A673 (cell line): Measurements from ENCODE around the gene KCNK5. TPM values are rescaled to one million over a fixed set of nuclear protein-coding genes. Genes with fewer than 3 reads are reported as not detected.

ENCODE experiments used
- BruUV-seq: library from RNA; stranded (reverse); fragments of 400-500 nt; replicated peaks from 2 replicates; lab custom pipeline; 2021; lab: Mats Ljungman, UMichigan
- CTCF ChIA-PET: fragments of 300-600 bp; sonication (Branson Sonifier 250); formaldehyde crosslinking; loops from one replicate; lab custom pipeline; 2022; ENCODE audit warnings: antibody characterized with exemption; lab: Charles Lee
- POLR2A ChIA-PET: fragments of 300-600 bp; sonication (Branson Sonifier 250); formaldehyde crosslinking; loops from one replicate; lab custom pipeline; 2022; ENCODE audit warnings: antibody characterized with exemption; ENCODE audit not compliant: low non-redundant PET; lab: Charles Lee
- DNase-seq: peaks from one replicate; pipeline ENCODE4 v3.0.0-alpha.2; 2015; ENCODE audit warnings: low spot score
- H3K27ac ChIP-seq: fragments of 200-600 bp; sonication (generic); 2 replicates; pipeline ENCODE4 v1.5.1; 2016; ENCODE audit warnings: mixed run types, low read depth, mild to moderate bottlenecking, mixed read lengths, antibody characterized with exemption, low read length; ENCODE audit not compliant: poor library complexity, severe bottlenecking
- H3K27me3 ChIP-seq: fragments of 200-600 bp; sonication (generic); replicated peaks from 2 replicates; pipeline ENCODE4 v1.6.1; 2017; ENCODE audit warnings: mixed run types, low read depth, mild to moderate bottlenecking, mixed read lengths, antibody characterized with exemption, low read length; ENCODE audit not compliant: insufficient read depth, poor library complexity
- H3K36me3 ChIP-seq: fragments of 200-600 bp; sonication (generic); 2 replicates; pipeline ENCODE4 v1.6.1; 2016; ENCODE audit warnings: mixed run types, mild to moderate bottlenecking, mixed read lengths, antibody characterized with exemption, low read length; ENCODE audit not compliant: insufficient read depth, poor library complexity, severe bottlenecking
- H3K4me1 ChIP-seq: fragments of 200-600 bp; sonication (generic); 2 replicates; pipeline ENCODE4 v1.6.1; 2017; ENCODE audit warnings: mixed run types, mild to moderate bottlenecking, mixed read lengths, antibody characterized with exemption, low read length; ENCODE audit not compliant: insufficient read depth, poor library complexity, severe bottlenecking
- H3K4me3 ChIP-seq: fragments of 200-600 bp; sonication (generic); 2 replicates; pipeline ENCODE4 v1.5.1; 2016; ENCODE audit warnings: low read depth, mixed run types, mild to moderate bottlenecking, mixed read lengths, low read length; ENCODE audit not compliant: poor library complexity, severe bottlenecking
- H3K9me3 ChIP-seq: fragments of 200-600 bp; sonication (generic); 2 replicates; pipeline ENCODE4 v1.6.1; 2016; ENCODE audit warnings: mixed run types, low read depth, mild to moderate bottlenecking, mixed read lengths, antibody characterized with exemption, low read length; ENCODE audit not compliant: poor library complexity, severe bottlenecking
- EZH2 ChIP-seq: fragments of 200-600 bp; sonication (generic); IDR thresholded peaks from 2 replicates; pipeline ENCODE4 v1.6.1; 2017; ENCODE audit warnings: borderline replicate concordance, low read depth, mild to moderate bottlenecking, mixed read lengths, antibody characterized with exemption, low read length; ENCODE audit not compliant: poor library complexity, severe bottlenecking
- intact Hi-C: fragments of 100-400 bp; cut with micrococcal nuclease; formaldehyde crosslinking; loops from one replicate; pipeline ENCODE4 v1.10.0; 2022; ENCODE audit not compliant: unreplicated experiment
- total RNA-seq: library from RNA; stranded (reverse); gene quantifications from 2 replicates; pipeline ENCODE4 v1.2.3, GENCODE V29; 2021
- TF ChIP-seq, protein P1 (sequence below): fragments of 300-800, 200-600 bp; sonication (generic); conservative IDR thresholded peaks from 2 replicates; pipeline ENCODE4 v1.5.1; 2017; ENCODE audit warnings: low read depth, mild to moderate bottlenecking, antibody characterized with exemption, low read length, moderate library complexity, mixed read lengths

Gene KCNK5
- total RNA-seq, 1 experiment from 2014 or later: not detected

DNA sequence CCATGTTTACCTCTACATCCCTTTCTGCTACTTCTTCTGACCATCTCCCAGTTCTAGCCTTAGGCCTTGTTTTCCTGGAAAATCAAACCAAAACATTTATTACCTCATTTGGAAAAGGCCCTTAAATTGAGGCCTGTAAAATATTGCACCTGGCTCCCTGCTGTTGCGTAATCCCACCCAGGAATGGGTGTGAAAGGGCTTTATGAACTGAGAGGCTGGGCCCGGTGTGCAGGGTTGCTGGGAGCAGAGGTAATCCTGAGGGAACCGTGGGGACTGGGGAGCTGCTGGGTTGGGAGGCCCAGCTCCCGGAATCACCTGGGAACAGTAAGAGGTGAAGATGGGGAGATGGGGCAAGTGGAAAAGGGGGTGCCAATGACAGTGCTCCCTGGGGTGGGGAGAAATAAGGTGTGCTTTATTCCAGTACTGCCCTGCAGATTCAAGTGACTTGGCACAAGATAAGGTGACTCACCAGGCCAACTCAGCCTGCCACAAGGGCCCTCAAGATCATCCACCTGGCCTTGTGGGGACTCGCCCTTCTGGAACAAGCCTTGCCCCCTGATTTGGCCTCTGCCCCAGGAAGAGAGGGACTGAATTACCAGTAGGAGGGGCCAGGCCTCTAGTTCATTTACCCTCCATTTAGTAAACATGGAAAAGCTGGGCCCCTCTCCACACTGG is 44.2 kb downstream of the KCNK5 start:
- no TSS peak for BruUV-seq
- intact Hi-C loops: no loop called here
- ChIA-PET CTCF (no interaction called here), POLR2A (no interaction called here)
- H3K27ac ChIP-seq: no peak overlapping the region
- H3K27me3 ChIP-seq: no peaks in the 10 kb centered on the region
- no peaks in the 10 kb centered on the region for H3K4me1 ChIP-seq
- no peak overlapping the region for H3K4me3 ChIP-seq
- TF ChIP-seq, protein P1, sequence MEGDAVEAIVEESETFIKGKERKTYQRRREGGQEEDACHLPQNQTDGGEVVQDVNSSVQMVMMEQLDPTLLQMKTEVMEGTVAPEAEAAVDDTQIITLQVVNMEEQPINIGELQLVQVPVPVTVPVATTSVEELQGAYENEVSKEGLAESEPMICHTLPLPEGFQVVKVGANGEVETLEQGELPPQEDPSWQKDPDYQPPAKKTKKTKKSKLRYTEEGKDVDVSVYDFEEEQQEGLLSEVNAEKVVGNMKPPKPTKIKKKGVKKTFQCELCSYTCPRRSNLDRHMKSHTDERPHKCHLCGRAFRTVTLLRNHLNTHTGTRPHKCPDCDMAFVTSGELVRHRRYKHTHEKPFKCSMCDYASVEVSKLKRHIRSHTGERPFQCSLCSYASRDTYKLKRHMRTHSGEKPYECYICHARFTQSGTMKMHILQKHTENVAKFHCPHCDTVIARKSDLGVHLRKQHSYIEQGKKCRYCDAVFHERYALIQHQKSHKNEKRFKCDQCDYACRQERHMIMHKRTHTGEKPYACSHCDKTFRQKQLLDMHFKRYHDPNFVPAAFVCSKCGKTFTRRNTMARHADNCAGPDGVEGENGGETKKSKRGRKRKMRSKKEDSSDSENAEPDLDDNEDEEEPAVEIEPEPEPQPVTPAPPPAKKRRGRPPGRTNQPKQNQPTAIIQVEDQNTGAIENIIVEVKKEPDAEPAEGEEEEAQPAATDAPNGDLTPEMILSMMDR: no peak
- TF ChIP-seq EZH2: no peak
- no peak for DNase-seq
- no peaks in the 10 kb centered on the region for H3K9me3 ChIP-seq
- no peaks in the 10 kb centered on the region for H3K36me3 ChIP-seq

DNA sequence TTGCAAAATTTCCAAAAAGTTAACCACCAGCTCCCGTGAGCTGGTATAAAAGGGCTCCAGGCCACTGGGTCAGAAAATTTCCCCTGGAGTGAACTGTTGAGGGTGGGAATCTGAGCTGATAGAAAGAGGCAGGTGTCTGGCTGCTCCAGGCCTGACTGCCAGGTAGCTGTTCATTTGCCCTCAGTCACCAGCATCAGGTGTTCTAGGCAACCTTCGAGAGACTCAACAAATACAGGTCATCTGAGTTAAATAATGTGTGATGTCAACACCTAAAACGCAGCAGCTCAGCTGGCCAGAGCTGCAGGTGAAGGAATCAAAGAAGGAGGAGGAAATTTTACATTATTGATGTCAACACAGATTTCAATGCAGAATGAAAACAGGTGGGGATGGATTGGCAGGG is 46.7 kb downstream of the KCNK5 start:
- no peaks in the 10 kb centered on the region for H3K27me3 ChIP-seq
- H3K4me1 ChIP-seq: no peaks in the 10 kb centered on the region
- no peaks in the 10 kb centered on the region for H3K9me3 ChIP-seq
- H3K27ac ChIP-seq: no peak overlapping the region
- TF ChIP-seq EZH2: no peak
- DNase-seq: no peak
- H3K36me3 ChIP-seq: no peaks in the 10 kb centered on the region
- CTCF ChIA-PET: no interaction called here
- POLR2A ChIA-PET: no interaction called here
- intact Hi-C loops: no loop called here
- BruUV-seq: no TSS peak
- H3K4me3 ChIP-seq: no peak overlapping the region

DNA sequence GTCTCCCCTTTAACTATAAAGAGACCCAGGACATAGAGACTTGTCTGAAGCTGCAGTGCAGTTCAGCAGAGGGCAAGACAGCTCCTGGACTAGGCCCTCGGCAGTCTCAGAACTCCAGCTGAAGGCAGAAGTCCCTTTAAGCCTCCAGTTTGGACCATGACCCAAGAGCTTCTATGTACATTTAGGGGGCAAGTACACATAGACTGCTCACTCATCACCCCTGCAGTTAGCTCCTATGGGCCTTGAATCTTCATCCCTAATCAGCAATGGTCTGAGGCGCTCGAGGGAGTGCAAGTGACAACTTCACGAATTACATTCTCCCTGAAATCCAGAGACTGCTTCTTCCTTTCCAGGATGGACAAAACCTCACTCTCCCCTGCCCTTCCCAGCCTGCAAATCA is 47.4 kb downstream of the KCNK5 start:
- CTCF ChIA-PET: no interaction called here
- TF ChIP-seq, protein P1: no peak
- no peak for TF ChIP-seq EZH2
- DNase-seq: no peak
- H3K4me3 ChIP-seq: no peak overlapping the region
- no peaks in the 10 kb centered on the region for H3K36me3 ChIP-seq
- POLR2A ChIA-PET: no interaction called here
- peaks cover 7% of the 10 kb centered on the region for H3K9me3 ChIP-seq
- BruUV-seq: no TSS peak
- intact Hi-C loops: no loop called here
- H3K27me3 ChIP-seq: no peaks in the 10 kb centered on the region
- no peak overlapping the region for H3K27ac ChIP-seq
- no peaks in the 10 kb centered on the region for H3K4me1 ChIP-seq

DNA sequence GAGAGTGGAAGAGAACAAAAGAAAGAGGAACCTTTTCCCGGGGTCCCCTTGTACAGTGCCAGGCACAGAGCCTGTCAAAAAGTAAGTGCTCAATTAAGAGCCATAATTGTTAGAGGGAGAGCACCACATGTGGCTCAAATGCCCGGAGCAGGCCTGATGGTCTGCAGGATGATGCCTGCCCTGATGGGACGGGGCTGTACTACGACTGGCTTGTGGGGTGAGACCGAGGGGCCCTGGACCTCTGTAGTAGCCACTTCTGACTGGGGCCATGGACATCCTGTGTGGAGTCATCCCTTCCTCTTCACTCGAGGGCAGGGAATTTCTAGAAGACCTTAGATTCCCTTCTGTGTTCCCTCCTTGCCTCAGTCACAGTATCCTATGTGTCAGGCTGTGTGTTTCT is 47.9 kb downstream of the KCNK5 start:
- ChIA-PET POLR2A (no interaction called here), CTCF (no interaction called here)
- DNase-seq: no peak
- intact Hi-C loops: no loop called here
- H3K27me3 ChIP-seq: no peaks in the 10 kb centered on the region
- no peak for TF ChIP-seq EZH2
- TF ChIP-seq, protein P1: no peak
- no peaks in the 10 kb centered on the region for H3K4me1 ChIP-seq
- H3K4me3 ChIP-seq: no peak overlapping the region
- H3K36me3 ChIP-seq: no peaks in the 10 kb centered on the region
- no peak overlapping the region for H3K27ac ChIP-seq
- H3K9me3 ChIP-seq: peaks cover 7% of the 10 kb centered on the region
- BruUV-seq: no TSS peak
